H1 (cell line): ENCODE measurements around the gene OR10G7. TPM values are rescaled to one million over a fixed set of nuclear protein-coding genes. Genes with fewer than 3 reads are reported as not detected.

Experiments
- CTCF ChIA-PET: fragments of 300-600 bp; sonication (Branson Sonifier 250); formaldehyde crosslinking; loops from one replicate; lab custom pipeline; 2021; ENCODE audit not compliant: partially characterized antibody; lab: Charles Lee
- POLR2A ChIA-PET: fragments of 300-600 bp; sonication (Branson Sonifier 250); formaldehyde crosslinking; loops from one replicate; lab custom pipeline; 2021; ENCODE audit warnings: inconsistent platforms; ENCODE audit not compliant: partially characterized antibody; lab: Charles Lee
- DNase-seq, 2 experiments: peaks; one replicate each; pipeline versions ENCODE4 v3.0.0 to v3.0.0-alpha.2; 2010 to 2022; ENCODE audit warnings: low spot score in 2 of 2, low read depth in 1 of 2, mixed read lengths in 1 of 2
- FAIRE-seq: peaks from 2 replicates; lab custom pipeline; 2011; peaks lifted over from hg19 to GRCh38; lab: Jason Lieb, UNC
- H2AFZ ChIP-seq: 2 replicates; pipeline ENCODE4 v1.8.1; 2012; ENCODE audit warnings: low read length, inconsistent platforms
- H2AK5ac ChIP-seq: 2 replicates; pipeline ENCODE4 v1.6.1; 2013; ENCODE audit warnings: low read depth, low read length
- H2BK120ac ChIP-seq: replicated peaks from 2 replicates; pipeline ENCODE3; 2013; ENCODE audit warnings: low read depth, low read length, inconsistent platforms
- H2BK12ac ChIP-seq: 2 replicates; pipeline ENCODE4 v1.6.1; 2013; ENCODE audit warnings: low read depth, low read length
- H2BK15ac ChIP-seq: 2 replicates; pipeline ENCODE4 v1.6.1; 2013; ENCODE audit warnings: low read length
- H2BK20ac ChIP-seq: 2 replicates; pipeline ENCODE4 v1.6.1; 2013; ENCODE audit warnings: low read length
- H2BK5ac ChIP-seq: 2 replicates; pipeline ENCODE4 v1.6.1; 2013; ENCODE audit warnings: low read depth, low read length
- H3K14ac ChIP-seq: 2 replicates; pipeline ENCODE4 v1.6.1; 2013; ENCODE audit warnings: inconsistent platforms; ENCODE audit not compliant: insufficient read length
- H3K18ac ChIP-seq: 2 replicates; pipeline ENCODE4 v1.6.1; 2013; ENCODE audit warnings: low read length; ENCODE audit errors: extremely low read depth
- H3K23ac ChIP-seq: 2 replicates; pipeline ENCODE4 v1.6.1; 2013; ENCODE audit warnings: inconsistent platforms; ENCODE audit not compliant: insufficient read length
- H3K23me2 ChIP-seq: 2 replicates; pipeline ENCODE4 v1.6.1; 2013; ENCODE audit warnings: low read depth, low read length
- H3K27ac ChIP-seq: 2 replicates; pipeline ENCODE4 v1.6.1; 2011; ENCODE audit warnings: low read depth, low read length, inconsistent platforms
- H3K27me3 ChIP-seq, 4 experiments: replicated peaks in 1 of 4; 1 replicate in 1 of 4; 2 replicates in 3 of 4; pipeline versions ENCODE4 v1.6.1 to v1.8.1; 2011 to 2013; ENCODE audit warnings: low read length in 3 of 4, mild to moderate bottlenecking in 3 of 4, inconsistent platforms in 2 of 4, mixed read lengths in 2 of 4, moderate library complexity in 1 of 4; ENCODE audit not compliant: control insufficient read depth in 3 of 4, insufficient read depth in 3 of 4; ENCODE audit errors: extremely low read depth in 1 of 4
- H3K36me3 ChIP-seq, 4 experiments: 2 replicates each; pipeline versions ENCODE4 v1.6.1 to v1.8.1; 2011 to 2013; ENCODE audit warnings: mild to moderate bottlenecking in 4 of 4, low read length in 3 of 4, moderate library complexity in 2 of 4, control low read depth in 1 of 4, inconsistent platforms in 1 of 4; ENCODE audit not compliant: insufficient read depth in 4 of 4, control insufficient read depth in 2 of 4
- H3K4ac ChIP-seq: replicated peaks from 2 replicates; pipeline ENCODE3; 2013; ENCODE audit warnings: low read length, low read depth, mixed read lengths, inconsistent platforms; ENCODE audit not compliant: insufficient read length
- H3K4me1 ChIP-seq, 4 experiments: replicated peaks in 1 of 4; 1 replicate in 1 of 4; 2 replicates in 3 of 4; pipeline versions ENCODE4 v1.6.1 to v1.8.1; 2011 to 2013; ENCODE audit warnings: low read length in 3 of 4, inconsistent platforms in 2 of 4, mixed read lengths in 1 of 4; ENCODE audit not compliant: insufficient read depth in 4 of 4, control insufficient read depth in 3 of 4
- H3K4me2 ChIP-seq, 2 experiments: 2 replicates each; pipeline versions ENCODE4 v1.6.1 to v1.8.1; 2011 to 2013; ENCODE audit warnings: low read depth in 2 of 2, low read length in 2 of 2, control low read depth in 1 of 2, inconsistent platforms in 1 of 2, mild to moderate bottlenecking in 1 of 2; ENCODE audit not compliant: insufficient read depth in 1 of 2
- H3K4me3 ChIP-seq, 4 experiments: fragments of 200-600, 300-600 bp in 1 of 4; sonication (generic), shearing (Covaris generic), sonication (Bioruptor Twin) in 1 of 4; 2 replicates each; pipeline versions ENCODE4 v1.5.1 to v1.8.1; 2011 to 2016; ENCODE audit warnings: low read length in 4 of 4, low read depth in 3 of 4, control low read depth in 2 of 4, inconsistent platforms in 2 of 4, mild to moderate bottlenecking in 2 of 4, mixed read lengths in 1 of 4, moderate library complexity in 1 of 4; ENCODE audit not compliant: insufficient read depth in 2 of 4; ENCODE audit errors: extremely low read depth in 1 of 4
- H3K56ac ChIP-seq: replicated peaks from 2 replicates; pipeline ENCODE3; 2013; ENCODE audit warnings: low read depth, mild to moderate bottlenecking, mixed read lengths, low read length, inconsistent platforms; ENCODE audit not compliant: insufficient read length
- H3K79me1 ChIP-seq: 2 replicates; pipeline ENCODE4 v1.6.1; 2013; ENCODE audit warnings: low read depth, low read length, control low read depth
- H3K79me2 ChIP-seq, 2 experiments: 2 replicates each; pipeline versions ENCODE4 v1.6.1 to v1.8.1; 2012 to 2013; ENCODE audit warnings: low read length in 2 of 2, mild to moderate bottlenecking in 2 of 2, inconsistent platforms in 1 of 2; ENCODE audit not compliant: insufficient read depth in 2 of 2, control insufficient read depth in 1 of 2
- H3K9ac ChIP-seq, 4 experiments: replicated peaks in 1 of 4; 1 replicate in 1 of 4; 2 replicates in 3 of 4; pipeline versions ENCODE4 v1.6.1 to v1.8.1; 2011 to 2013; ENCODE audit warnings: low read depth in 3 of 4, low read length in 3 of 4, control low read depth in 2 of 4, mild to moderate bottlenecking in 2 of 4, moderate library complexity in 2 of 4, inconsistent platforms in 1 of 4; ENCODE audit errors: extremely low read depth in 1 of 4
- H3K9me3 ChIP-seq, 2 experiments: 2 replicates each; pipeline versions ENCODE4 v1.6.1 to v1.8.1; 2012 to 2013; ENCODE audit warnings: mild to moderate bottlenecking in 2 of 2, moderate library complexity in 2 of 2, control low read depth in 1 of 2, inconsistent platforms in 1 of 2, low read depth in 1 of 2, low read length in 1 of 2, mixed read lengths in 1 of 2; ENCODE audit not compliant: insufficient read depth in 2 of 2
- H4K20me1 ChIP-seq, 2 experiments: replicated peaks in 1 of 2; 2 replicates each; pipeline versions ENCODE3 to v1.8.1; 2011 to 2013; ENCODE audit warnings: inconsistent platforms in 2 of 2, low read length in 2 of 2, mild to moderate bottlenecking in 1 of 2; ENCODE audit not compliant: insufficient read depth in 2 of 2, control insufficient read depth in 1 of 2
- H4K5ac ChIP-seq: 2 replicates; pipeline ENCODE4 v1.6.1; 2013; ENCODE audit warnings: low read length, low read depth, mixed read lengths, inconsistent platforms; ENCODE audit not compliant: insufficient read length
- H4K8ac ChIP-seq: 2 replicates; pipeline ENCODE4 v1.8.0; 2013; ENCODE audit warnings: mild to moderate bottlenecking, moderate library complexity, low read length, inconsistent platforms; ENCODE audit not compliant: insufficient read depth; ENCODE audit errors: extremely low read depth
- H4K91ac ChIP-seq: replicated peaks from 2 replicates; pipeline ENCODE3; 2013; ENCODE audit warnings: low read length, mixed read lengths, inconsistent platforms; ENCODE audit not compliant: insufficient read length
- EP300 ChIP-seq, 2 experiments: IDR thresholded peaks; 1 replicate in 1 of 2; 2 replicates in 1 of 2; pipeline ENCODE4 v1.6.1; 2011 to 2012; ENCODE audit warnings: low read depth in 2 of 2, low read length in 2 of 2, mild to moderate bottlenecking in 2 of 2, borderline replicate concordance in 1 of 2, inconsistent platforms in 1 of 2, moderate library complexity in 1 of 2
- FOSL1 ChIP-seq: IDR thresholded peaks from 2 replicates; pipeline ENCODE4 v1.6.1; 2011; ENCODE audit warnings: mild to moderate bottlenecking, low read depth, low read length, moderate library complexity; ENCODE audit not compliant: insufficient read depth
- GABPA ChIP-seq: IDR thresholded peaks from 2 replicates; pipeline ENCODE4 v1.6.1; 2011; ENCODE audit warnings: mild to moderate bottlenecking, low read length, moderate library complexity, borderline replicate concordance; ENCODE audit not compliant: insufficient read depth
- HDAC2 ChIP-seq, 2 experiments: fragments of 300-600 bp in 1 of 2; sonication (generic) in 1 of 2; IDR thresholded peaks; 2 replicates each; pipeline ENCODE4 v1.6.1; 2011 to 2012; ENCODE audit warnings: low read depth in 2 of 2, low read length in 2 of 2, mild to moderate bottlenecking in 2 of 2, moderate library complexity in 2 of 2, borderline replicate concordance in 1 of 2, inconsistent platforms in 1 of 2
- PHF8 ChIP-seq: fragments of 200-600 bp; sonication (generic); conservative IDR thresholded peaks from 2 replicates; pipeline ENCODE4 v1.7.1; 2012; ENCODE audit warnings: low read depth, mild to moderate bottlenecking, inconsistent platforms, low read length, moderate library complexity
- RBBP5 ChIP-seq: IDR thresholded peaks from 2 replicates; pipeline ENCODE4 v1.7.1; 2012; ENCODE audit warnings: low read depth, mild to moderate bottlenecking, inconsistent platforms, low read length, moderate library complexity, borderline replicate concordance
- RFX5 ChIP-seq: IDR thresholded peaks from 2 replicates; pipeline ENCODE4 v1.6.1; 2011; ENCODE audit warnings: low read depth, low read length, improper control_type of control experiment, borderline replicate concordance
- YY1 ChIP-seq: IDR thresholded peaks from 2 replicates; pipeline ENCODE4 v1.6.1; 2011; ENCODE audit warnings: low read depth, mild to moderate bottlenecking, low read length
- WGBS, 2 experiments: shearing (Covaris generic) in 1 of 2; methylation state at CpG; one replicate each; pipeline versions ENCODE4 v1.1.6 to v1.1.7; 2013 to 2015; ENCODE audit warnings: low lambda C conversion rate in 2 of 2, mixed read lengths in 2 of 2, inconsistent platforms in 1 of 2, low coverage in 1 of 2, missing lambda C conversion rate in 1 of 2; ENCODE audit not compliant: insufficient replicate concordance in 2 of 2, insufficient coverage in 1 of 2, insufficient read length in 1 of 2; ENCODE audit errors: extremely low coverage in 1 of 2, missing lambda C conversion rate in 1 of 2; 5-methylcytosine and 5-hydroxymethylcytosine counted together
- polyA plus RNA-seq, 7 experiments: library from polyadenylated mRNA; depleted of rRNA in 3 of 7; stranded (reverse) in 5 of 7; unstranded in 2 of 7; fragments of >200 nt in 5 of 7; fragments of 200-250 nt in 2 of 7; gene quantifications; 1 replicate in 5 of 7; 2 replicates in 1 of 7; 4 replicates in 1 of 7; pipeline versions ENCODE4 v1.2.1 to v1.2.3, GENCODE V29; 2011 to 2013; ENCODE audit warnings: missing spikeins in 2 of 7, mixed read lengths in 2 of 7
- total RNA-seq: library from RNA; stranded (reverse); fragmentation: NEBNext Ultra II Directional; extraction: Animal tissue kit (Norgen Biotek cat#: 25700); gene quantifications from 2 replicates; pipeline ENCODE4 v1.2.1, GENCODE V29; 2021

OR10G7 gene
- total and polyA plus RNA-seq, 2 of the 8 experiments (the other 6 are each of a cell fraction or from before 2014, with no cell fraction given) = not detected

- CTCF ChIA-PET = interaction anchor here (2.2 kb wide), 1 partner anchor 118 kb away, joined by 10 read pairs; no protein-coding TSS in a partner anchor
Measured at GRCh38 chr11:124075841-124076651, 34.9 kb upstream of the OR10G7 start.

More at GRCh38 chr11:124075841-124076651, 34.9 kb upstream of the OR10G7 start:
- Histone ChIP-seq H2BK5ac (no peak overlapping the region), H4K91ac (no peak overlapping the region), H3K4me3 (no peak overlapping the region), H3K79me2 (no peaks in the 10 kb centered on the region), H2BK120ac (no peak overlapping the region), H2AK5ac (no peak overlapping the region), H3K27ac (no peak overlapping the region), H2AFZ (no peak overlapping the region), H3K27me3 (no peaks in the 10 kb centered on the region), H4K20me1 (no peaks in the 10 kb centered on the region), H3K9me3 (no peaks in the 10 kb centered on the region), H3K14ac (no peak overlapping the region), H3K23me2 (no peaks in the 10 kb centered on the region), H3K23ac (no peak overlapping the region), H4K5ac (no peak overlapping the region), H2BK20ac (no peak overlapping the region), H3K36me3 (no peaks in the 10 kb centered on the region), H3K4me2 (no peak overlapping the region), H3K18ac (no peak overlapping the region), H3K79me1 (no peaks in the 10 kb centered on the region), H2BK12ac (no peak overlapping the region), H3K4ac (no peak overlapping the region), H3K56ac (no peak overlapping the region), H3K9ac (no peak overlapping the region), H4K8ac (no peak overlapping the region), H2BK15ac (no peak overlapping the region), H3K4me1 (peaks cover 0 to 5% (median 2%) of the 10 kb centered on the region in 4 experiments; a peak in 3 of 7 replicates)
- FAIRE-seq = no peak
- WGBS, 2 experiments = 85% methylated on average over 31 of the region's 36 CpGs; no CpG with 5 or more reads in 1 of the 2 experiments
- POLR2A ChIA-PET = interaction anchor here (1.4 kb wide), 1 partner anchor 39 kb away, joined by 4 read pairs; the partner anchor contains the start of gene VWA5A
- TF ChIP-seq FOSL1 (no peak), RFX5 (no peak), EP300 (IDR thresholded peaks at IDR 0.05; ENCODE audit: borderline replicate concordance in 1 of 2, low read depth in 2 of 2, low read length in 2 of 2) (no peak), RBBP5 (no peak), YY1 (no peak), PHF8 (no peak), GABPA (no peak), HDAC2 (IDR thresholded peaks at IDR 0.05; ENCODE audit: borderline replicate concordance in 1 of 2, low read depth in 2 of 2, low read length in 2 of 2) (no peak)
- no peak for DNase-seq
